T-helper 2 cell treated with Interferon-gamma antibody and Interleukin-4, amounts not matched to agents 100 ng/mL and 5 ng/mL, for 36 hours (primary cell): Measurements from ENCODE around the gene CSE1L. TPM values are rescaled to one million over a fixed set of nuclear protein-coding genes. Genes with fewer than 3 reads are reported as not detected.
"Not testable (repeated sequence)": the region's sequence is repeated elsewhere in the genome, so short reads cannot be mapped to it uniquely, and the experiment has no call there.

Source experiments
- intact Hi-C: fragments of 100-400 bp; cut with micrococcal nuclease; formaldehyde crosslinking; loops from one replicate; pipeline ENCODE4 v1.15.1; 2023
- total RNA-seq: library from RNA; stranded (reverse); gene quantifications from 2 replicates; pipeline ENCODE4 v1.2.3, GENCODE V29; 2022

The CSE1L gene
- total RNA-seq, 1 donor from 2014 or later = 92.7 TPM

DNA sequence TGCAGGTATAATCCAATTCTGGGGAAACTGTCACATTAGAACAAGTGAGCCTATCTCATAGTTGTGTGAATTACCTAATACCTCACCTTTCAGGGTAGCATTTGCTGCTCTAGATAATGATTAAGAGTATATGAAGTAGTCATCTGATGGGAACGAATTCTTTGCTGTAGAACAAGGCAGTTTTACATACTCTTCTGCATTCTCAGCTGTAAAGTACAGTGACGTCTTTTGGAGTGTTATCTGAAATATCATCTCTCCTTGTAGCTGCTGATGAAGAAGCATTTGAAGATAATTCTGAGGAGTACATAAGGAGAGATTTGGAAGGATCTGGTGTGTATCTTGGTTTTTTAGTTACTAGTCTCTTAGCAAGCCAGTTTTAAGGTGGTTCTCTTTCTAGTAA lies 28.4 kb downstream of the CSE1L start:
- intact Hi-C loops = no loop called here

DNA sequence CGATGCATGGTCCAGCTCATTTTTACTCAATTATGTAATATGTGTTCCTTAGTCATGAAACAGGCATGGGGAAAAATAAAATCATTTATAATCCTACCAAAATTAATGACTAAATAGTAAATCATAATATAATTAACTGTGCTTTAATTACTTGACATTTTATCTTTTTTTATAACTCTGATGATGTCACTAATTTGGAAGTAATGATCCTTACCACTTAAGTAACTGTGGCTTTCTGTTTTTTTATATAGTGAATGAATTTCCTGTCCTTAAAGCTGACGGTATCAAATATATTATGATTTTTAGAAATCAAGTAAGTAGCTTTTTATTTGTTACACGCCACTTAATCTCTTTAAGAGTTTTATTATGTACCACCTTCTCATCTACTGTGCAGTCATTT lies 32.2 kb downstream of the CSE1L start:
- intact Hi-C loops = no loop called here

DNA sequence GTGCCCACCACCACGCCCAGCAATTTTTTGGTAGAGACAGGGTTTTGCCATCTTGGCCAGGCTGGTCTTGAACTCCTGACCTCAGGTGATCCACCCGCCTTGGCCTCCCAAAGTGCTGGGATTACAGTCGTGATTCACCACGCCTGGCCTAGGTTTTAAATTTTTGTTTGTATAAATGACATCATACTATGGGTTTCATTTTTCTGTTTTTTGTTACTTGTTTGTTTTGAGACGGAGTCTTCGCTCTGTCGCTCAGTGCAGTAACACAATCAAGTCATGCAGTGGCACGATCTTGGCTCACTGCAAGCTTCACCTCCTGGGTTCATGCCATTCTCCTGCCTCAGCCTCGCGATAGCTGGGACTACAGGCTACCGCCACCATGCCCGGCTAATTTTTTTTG lies 36.2 kb downstream of the CSE1L start:
- intact Hi-C loops = not testable (repeated sequence)

DNA sequence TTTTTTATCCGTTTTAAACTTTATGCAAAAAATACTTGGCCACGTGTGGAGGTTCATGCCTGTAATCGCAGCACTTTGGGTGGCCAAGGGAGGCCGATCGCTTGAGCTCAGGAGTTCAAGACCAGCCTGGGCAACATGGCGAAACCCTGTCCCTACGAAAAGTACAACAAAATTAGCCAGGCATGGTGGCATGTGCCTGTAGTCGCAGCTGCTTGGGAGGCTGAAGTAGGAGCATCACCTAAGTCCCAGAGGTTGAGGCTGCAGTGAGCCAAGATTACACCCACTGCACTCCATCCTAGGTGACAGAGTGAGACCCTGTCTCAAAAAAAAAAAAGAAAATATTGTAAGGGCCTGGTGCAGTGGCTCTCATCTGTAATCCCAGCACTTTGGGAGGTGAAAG lies 45.0 kb downstream of the CSE1L start:
- intact Hi-C loops = no loop called here

DNA sequence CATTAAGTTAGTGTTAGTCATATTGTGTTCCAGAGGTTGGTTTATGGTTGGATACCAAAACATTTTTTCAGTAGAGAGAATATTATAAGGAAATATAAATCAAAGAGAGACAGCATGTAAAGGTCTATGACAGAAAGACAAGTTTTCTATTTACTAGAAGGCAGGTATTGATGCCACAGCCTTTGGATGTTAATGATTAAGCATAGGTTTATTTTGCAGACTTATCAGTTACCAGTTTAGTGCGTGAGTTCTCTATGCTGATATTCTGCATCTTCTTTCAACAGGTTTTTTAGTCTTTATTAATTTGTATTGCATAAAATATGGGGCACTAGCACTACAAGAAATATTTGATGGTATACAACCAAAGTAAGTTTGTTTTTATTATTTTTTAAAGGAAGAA lies 45.6 kb downstream of the CSE1L start:
- intact Hi-C loops = no loop called here

DNA sequence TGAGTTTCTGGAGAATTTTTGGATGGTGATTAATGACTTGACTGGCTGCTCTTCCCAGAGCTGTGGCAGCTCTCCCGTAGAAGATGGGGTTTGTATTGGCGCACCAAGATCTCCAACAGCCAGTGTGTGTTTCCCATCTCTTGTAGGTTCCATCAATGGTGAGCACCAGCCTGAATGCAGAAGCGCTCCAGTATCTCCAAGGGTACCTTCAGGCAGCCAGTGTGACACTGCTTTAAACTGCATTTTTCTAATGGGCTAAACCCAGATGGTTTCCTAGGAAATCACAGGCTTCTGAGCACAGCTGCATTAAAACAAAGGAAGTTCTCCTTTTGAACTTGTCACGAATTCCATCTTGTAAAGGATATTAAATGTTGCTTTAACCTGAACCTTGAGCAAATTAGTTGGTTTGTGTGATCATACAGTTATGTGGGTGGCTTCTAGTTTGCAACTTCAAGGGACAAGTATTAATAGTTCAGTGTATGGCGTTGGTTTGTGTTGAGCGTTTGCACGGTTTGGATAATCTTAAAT lies 50.2 kb downstream of the CSE1L start:
- intact Hi-C loops = no loop called here

DNA sequence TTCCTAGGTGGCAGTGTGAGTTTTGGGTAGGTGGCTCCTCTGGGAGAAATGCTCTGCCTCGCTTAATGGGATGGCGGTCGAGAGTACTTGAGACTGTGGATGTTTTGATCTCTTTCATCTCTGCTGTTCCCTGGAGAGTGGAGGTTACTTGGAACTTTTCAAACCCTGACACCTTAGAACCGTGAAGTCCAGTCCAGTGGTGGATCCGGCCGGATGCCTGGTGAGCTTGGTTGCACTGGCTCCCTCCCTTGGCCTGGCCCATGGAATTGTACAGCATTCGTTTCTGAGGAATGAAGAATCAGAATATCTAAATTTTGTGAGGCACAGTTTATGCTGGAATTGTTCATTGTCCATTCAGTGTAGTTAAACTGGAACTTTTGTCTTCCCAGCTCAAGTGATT lies 51.0 kb downstream of the CSE1L start:
- intact Hi-C loops = no loop called here

DNA sequence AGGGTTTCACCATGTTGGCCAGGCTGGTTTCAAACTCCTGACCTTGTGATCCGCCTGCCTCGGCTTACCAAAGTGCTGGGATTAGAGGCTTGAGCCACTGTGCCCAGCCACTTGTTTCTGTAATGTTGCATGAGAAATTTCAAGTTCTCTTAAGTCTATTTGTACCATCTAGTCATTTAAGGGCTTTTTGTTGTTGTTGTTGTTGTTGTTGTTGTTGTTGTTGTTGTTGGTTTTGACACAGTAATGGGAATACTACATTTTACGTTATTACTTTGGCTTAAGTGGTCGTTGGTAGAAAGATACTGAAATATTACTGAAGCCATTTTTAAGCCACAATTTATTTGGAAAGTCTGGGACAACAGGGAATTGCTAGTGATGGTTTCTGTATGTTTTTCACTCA lies 52.0 kb downstream of the CSE1L start:
- intact Hi-C loops = no loop called here

DNA sequence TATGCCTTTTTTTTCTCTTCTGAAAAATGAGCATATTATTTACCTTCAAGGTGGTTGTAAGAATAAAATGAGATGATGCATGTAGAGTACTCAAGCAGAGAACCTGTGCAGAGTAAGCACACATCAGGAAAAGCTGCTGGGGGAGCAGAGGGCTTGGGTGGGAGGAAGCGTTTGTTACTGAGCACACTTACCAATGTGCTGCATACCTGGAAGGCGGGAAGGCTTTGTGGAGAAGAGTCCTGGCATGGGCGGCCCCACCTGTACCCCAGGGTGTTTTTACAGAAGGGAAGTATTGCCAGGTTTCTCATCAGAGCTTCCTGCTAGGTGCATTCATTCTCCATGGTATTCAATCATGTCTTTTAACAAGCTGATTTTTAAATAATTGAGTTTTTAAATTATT lies 52.9 kb downstream of the CSE1L start:
- intact Hi-C loops = no loop called here

DNA sequence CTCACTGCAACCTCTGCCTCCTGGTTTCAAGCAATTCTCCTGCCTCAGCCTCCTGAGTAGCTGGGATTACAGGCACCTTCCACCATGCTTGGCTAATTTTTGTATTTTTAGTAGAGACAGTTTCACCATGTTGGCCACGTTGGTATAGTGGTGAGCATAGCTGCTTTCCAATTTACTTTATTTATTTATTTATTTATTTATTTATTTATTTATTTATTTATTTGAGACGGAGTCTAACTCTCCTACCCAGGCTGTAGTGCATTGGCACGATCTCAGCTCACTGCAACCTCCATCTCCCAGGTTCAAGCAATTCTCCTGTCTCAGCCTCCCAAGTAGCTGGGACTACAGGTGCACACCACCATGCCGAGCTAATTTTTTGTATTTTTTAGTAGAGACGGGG lies 54.2 kb downstream of the CSE1L start:
- intact Hi-C loops = not testable (repeated sequence)

DNA sequence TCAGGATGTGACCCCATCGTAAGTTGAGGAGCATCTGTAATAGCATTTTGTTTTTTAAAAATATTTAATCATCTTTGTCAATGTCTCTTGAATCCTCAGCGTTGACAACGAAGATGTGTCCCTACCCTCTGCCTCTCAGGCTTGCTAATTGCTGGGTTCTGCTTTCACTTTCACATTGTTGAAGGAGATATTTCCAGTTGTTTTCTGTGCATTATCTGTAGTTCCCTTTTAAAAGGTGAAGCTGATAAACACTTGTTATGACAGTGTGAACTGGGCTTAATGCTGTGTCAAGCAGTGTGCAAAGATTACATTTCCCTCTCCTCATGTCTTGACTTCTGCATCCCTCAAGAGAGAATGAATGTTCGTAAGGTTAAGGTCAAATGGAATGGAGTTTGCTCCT lies 54.9 kb downstream of the CSE1L start:
- intact Hi-C loops = no loop called here

DNA sequence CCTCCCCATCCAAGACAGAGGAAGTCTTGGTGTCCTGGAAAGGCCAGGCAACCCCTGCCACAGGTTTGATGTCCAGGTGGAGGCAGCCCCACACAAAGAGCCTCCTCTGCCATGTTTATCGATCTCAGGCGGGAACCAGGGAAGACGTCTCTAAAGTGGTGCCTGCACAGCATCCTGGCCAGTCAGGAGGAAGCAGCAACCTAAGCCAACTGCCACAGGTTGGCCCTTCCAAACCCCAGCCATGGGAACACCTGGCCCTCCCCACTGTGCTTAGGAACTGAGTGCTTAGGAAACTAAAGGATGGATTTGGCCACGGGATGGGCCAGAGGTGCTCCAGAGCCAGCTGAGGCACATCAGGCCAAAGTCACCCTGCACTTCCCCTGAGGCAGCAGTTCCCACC lies 56.9 kb downstream of the CSE1L start:
- intact Hi-C loops = no loop called here

DNA sequence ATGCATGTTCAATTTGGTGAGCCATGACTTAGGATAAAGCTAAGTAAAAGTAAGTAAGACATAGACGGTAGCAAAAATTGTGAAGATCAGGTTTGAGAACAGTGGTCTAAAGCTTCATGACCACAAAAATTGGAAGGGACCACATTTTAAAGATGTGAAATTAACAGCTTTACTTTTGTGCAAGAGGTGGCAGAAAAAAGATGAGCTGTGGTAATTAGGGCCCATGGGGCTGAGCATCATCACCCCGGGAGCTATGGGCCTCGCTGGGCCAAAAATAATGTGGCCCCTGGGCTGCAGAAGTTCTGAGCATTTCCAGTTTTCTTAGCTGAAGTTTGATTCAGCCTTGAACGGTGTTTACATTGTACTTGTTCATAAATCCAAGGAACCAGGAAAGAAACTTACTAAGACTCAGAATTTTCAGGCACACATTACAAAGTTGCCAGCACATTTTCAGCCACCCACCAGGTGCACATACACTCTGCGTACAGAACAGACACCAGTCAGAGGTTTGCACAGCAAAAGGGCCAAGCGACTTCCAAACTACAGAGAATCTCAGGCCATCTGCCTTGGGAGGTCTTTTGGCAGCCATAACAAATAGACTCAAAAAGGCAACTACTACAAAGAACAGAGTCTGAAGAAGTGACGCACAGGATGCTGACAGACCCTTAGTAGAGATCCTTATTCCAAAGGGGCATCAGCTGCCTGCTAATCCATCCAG lies 57.7 kb downstream of the CSE1L start:
- intact Hi-C loops = no loop called here

DNA sequence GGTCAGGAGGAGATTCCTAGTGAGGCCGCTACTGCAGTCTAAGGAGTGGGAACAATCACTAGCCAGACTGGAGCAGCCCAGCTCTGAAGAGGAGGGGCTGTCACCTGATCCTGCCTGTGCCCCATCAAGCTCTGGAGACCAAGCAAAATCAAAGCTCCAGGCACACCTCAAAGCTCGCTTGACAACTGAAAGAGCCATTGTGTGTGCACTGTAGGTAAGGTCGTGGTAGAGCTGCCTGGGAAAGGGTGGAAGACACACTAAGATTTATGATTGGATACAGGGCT lies 58.2 kb downstream of the CSE1L start:
- intact Hi-C loops = no loop called here

DNA sequence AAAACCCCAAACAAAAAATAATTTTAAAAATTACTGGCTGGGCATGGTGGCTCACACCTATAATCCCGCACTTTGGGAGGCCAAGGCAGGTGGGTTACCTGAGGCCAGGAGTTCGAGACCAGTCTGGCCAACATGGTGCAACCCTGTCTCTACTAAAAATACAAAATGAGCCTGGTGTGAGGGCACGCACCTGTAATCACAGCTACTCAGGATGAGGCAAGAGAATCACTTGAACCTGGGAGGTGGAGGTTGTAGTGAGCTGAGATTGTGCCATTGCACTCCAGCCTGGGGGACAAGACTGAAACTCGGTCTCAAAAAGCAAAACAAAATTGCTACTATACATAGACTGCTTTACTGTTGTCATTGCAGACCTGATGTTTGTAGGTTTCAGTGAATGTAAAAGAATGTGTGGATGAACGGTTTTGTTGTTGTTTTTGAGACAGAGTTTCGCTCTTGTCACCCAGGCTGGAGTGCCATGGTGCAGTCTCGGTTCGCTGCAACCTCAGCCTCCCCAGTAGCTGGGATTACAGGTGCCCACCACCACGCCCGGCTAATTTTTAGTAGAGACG lies 59.0 kb downstream of the CSE1L start:
- intact Hi-C loops = not testable (repeated sequence)

DNA sequence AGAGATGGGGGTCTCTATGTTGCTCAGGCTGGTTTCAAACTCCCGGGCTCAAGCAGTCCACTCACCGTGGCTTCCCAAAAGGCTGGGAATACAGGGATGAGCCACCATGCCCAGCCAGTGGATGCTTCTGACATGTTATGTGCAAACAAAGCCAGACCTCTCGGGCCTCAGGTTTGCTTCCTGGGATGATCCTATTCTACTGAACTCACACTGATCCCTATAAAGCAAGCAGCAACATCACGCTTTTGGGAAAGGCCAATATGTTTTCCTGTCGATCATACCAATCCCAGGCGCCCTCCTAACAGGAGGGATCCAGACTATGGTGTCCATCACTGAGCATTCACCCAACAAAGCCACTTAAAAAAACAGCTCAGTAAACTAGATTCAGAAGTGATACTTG lies 60.2 kb downstream of the CSE1L start:
- intact Hi-C loops = no loop called here

DNA sequence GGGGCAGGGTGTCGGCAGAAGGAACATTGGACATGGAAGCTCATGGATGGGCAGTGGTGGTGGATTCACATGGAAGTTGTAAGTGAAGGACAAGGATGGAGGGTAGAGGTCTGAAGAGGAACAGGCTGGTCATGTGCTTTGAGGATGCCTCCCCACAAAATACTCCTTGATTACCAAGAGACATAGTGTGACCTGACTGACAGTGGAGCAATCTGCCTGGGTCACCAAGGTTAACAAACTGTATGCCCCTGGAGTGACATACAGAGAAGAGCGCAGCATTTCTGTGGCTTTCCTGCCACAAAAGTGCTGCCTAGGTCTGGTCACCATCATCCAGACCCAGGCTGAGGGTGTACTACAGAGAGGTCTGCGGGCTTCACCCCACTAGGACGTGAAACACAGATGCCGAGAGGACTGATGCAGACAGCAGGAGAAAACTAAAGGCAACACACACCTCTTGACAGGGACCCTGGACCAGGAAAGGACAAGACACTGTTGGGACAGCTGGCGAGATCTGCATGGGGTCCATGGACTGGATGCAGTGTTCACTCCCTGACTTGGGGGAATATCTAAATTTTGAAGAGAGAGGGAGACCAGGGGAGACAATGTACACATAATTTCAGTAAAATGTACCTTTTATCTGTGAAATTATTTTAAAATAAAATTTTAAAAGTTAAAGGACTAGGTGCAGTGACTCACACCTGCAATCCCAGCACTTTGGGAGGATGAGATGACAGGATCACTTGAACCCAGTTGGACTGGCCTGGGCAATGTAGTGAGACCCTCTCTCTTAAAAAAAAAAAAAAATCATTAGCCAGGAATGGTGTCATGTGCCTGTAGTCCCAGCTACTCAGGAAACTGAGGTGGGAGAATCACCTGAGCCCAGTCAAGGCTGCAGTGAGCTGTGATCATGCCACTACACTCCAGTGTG lies 64.9 kb downstream of the CSE1L start:
- intact Hi-C loops = no loop called here

DNA sequence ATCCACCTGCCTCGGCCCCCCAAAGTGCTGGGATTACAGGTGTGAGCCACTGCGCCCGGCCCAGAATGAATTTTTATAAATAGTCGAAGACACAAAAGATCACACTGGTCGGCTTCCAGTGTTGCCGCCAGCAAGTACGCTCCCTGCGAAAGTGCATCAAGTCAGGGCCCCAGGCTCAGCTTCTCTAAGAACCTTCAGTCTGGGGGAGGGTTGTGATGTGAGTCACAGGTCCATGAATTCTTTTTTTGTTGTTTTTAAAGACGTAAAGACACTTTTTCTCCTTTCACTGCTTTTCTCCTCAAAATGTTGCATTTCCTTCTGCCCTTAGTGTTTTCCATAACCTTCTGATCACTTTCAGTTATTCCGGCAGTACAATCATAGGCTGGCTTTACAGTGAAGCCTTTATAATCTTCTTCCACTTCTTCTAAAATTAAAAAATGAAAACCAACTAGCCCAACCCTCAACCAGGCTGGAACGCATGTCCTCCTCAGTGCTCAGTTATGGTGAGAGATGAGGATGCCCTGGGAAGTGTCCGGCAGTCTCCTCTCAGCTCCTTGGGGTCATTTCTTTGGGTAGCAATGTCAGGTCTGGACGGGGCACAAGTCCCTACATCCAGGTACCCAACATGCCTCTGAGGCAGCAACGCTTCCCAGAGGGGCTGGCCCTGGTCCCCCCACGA lies 66.6 kb downstream of the CSE1L start:
- intact Hi-C loops = no loop called here

DNA sequence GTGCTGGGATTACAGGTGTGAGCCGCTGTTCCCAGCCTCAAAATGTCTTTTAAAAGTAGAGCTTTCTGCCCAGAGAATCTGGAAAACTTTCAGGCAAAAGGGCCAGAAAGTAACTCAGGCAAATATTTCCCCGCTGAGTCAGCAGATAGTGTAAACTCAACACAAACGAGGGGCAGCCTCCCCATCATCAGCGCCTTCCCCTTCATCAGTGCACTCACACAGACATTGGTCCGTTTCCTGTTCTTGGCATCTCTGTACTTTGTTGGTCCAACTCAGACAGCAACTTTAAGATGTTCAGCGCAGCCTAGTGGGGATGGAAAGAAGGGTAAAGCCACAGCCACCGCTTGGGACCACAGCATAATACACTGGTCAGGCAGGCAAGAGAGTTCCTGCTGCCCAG lies 69.5 kb downstream of the CSE1L start:
- intact Hi-C loops = no loop called here

DNA sequence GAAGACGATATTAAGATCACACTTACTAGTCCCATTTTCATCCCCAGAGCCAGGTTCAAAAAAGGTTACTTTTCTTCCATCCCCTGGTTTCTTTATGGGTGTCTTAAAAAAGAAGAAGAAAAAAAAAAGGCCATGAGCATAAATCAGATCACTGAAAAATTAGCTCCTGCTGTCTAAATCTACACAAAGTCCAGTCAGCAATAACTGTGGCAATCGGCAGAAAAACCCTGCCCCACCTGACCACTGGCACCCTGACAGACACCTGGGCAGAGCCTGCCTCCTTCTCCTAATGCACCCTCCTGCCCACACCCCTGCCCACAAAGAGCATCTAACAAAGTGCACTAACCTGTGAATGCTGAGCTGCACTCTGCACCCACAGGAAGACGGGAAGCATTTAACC lies 72.2 kb downstream of the CSE1L start:
- intact Hi-C loops = no loop called here

DNA sequence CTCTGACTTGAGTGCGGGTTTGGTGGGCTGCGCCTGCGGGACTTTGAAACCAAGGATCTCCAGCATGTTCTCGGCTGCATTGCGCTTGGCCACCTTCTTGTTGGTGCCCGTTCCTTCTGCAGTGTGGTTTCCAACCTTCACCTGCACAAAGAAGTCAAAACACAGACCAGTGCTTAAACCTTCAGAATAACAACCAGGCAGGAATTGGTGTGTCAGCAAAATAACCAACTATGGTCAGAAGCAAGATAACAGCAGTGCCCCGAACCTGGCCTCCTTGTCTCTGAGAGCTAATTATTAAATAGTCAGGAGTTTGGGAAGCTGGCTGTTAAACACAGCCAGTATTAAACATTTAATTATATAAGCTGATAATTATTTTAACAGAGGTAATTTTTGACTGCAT lies 73.9 kb downstream of the CSE1L start:
- intact Hi-C loops = no loop called here

DNA sequence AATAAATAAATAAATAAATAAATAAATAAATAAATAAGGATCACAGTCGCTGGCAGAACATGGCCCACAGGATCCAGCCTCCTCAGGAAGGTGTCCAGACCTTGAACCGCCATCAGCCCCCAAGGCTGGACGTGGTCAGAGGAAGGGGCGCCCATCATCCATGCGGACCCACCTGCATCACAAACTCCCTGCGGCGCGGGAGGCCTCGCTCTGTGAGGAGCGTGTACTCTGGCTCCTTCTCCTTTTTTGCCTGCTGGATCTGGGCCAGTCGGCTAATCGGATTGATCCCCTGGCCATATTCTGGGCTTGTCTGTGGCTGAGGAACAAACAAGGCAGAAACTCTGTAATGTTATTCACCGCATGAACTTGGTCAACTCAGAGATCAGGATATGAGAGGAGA lies 76.8 kb downstream of the CSE1L start:
- intact Hi-C loops = no loop called here
